ENCODE results near the gene TP53I13. TPM values are rescaled to one million over a fixed set of nuclear protein-coding genes. Genes with fewer than 3 reads are reported as not detected.

TP53I13 gene
- total and polyA plus RNA-seq, 5 donors from 2014 or later, result 22.2 to 87.4 (median 28.6) TPM

DNA sequence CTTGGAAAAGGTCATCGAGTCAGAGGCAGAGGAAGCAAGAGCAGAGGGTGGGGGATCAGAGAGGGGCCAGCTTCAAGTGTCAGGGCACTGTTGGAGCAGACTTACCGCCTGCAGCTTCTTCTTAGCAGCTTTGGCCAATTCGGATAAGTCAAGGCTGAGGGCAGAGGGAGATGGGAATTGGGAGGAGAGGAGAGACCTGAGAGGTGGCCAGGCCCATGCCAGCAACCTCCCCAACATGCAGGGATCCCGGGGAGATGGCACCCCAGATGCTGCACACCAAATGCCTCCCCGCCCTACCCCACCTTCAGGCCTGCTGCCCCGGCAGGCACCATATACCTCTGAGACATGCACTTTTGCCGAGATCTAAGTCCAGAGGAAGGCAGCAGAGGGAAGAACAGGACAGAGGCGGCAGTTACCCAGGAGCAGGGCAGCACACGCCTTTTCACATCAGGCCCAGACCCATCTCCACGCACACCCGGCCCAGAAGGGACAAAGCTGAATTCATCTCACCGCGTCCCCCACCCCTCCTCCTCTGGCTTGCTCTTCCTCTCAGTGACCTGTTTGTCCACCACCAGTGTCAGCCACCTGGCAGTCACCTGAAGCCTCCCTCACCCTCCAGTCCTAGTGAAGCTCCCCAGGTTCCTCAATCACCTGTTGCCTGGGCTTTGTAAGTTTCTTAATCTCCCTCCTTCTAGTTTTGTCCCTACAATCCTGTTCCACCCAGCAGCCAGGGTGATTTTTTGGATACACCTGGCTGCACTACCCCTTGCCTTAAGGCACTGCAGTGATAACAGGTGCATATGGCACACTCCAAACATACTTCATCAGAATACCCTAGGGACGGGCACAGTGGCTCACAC lies 10.4 kb downstream of the TP53I13 start:
- H3K27me3 Mint-ChIP-seq, result no peaks in the 10 kb centered on the region

DNA sequence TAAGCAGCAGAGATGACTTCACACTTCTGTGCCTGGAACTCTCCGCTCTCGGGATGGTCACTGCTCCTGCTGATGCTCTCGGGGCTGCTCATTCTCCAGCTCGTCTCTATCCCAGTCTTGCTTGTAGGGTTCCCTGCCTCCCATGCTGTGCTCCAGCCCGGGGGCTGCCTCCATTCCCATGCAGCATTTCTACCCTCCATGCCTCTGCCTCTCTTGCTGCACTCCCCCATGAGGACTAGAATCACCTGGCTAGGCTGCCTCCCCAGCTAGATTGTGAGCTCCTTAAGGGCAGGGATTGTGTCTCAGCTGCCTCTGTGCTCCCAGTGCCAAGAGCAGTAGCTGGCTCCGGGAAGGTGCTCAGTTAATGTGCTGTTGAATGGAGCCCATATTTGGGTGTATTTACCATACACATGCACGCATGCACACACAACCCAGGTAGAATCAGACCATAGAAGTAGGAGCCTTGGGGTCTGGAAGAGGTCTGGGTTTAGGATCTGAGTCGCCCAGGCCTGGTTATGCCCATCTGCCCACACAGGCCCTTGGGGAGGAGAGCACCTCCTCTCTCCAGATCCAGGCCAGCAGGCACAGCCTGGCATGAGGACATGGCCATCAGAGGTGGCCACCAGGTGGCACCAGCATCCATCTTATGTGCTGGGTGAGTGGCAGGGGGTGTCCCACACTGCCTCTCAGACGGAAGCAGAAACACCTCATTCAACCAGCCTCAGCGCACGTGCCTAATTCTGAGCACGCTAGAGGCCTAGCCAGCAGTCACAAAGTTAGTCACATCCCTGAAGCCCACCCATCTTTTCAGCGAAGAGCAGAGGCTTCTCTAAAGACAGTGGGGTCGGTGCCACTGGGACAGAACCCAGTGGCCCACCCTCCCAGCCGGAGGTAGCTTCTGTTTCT lies 11.6 kb downstream of the TP53I13 start:
- no peaks in the 10 kb centered on the region for H3K27me3 Mint-ChIP-seq
- Histone ChIP-seq H3K27ac (ENCODE audit: insufficient read depth, low read length, poor library complexity, severe bottlenecking) (peak overlapping the region; percentile 56), H3K27me3 (ENCODE audit: control insufficient read depth, insufficient read depth, low read length) (no peaks in the 10 kb centered on the region), H3K4me1 (ENCODE audit: control insufficient read depth, insufficient read depth, low read length, poor library complexity, severe bottlenecking) (peaks cover 16% of the 10 kb centered on the region), H3K36me3 (ENCODE audit: control insufficient read depth, insufficient read depth, low read length) (peaks cover 43% of the 10 kb centered on the region), H3K4me3 (ENCODE audit: low read depth, low read length) (no peak overlapping the region), H3K9me3 (ENCODE audit: control insufficient read depth in 2 of 2, low read length in 2 of 2) (no peaks in the 10 kb centered on the region)
- peak; percentile 95 to 99 for ATAC-seq (ENCODE audit: low read depth in 2 of 2)
- peaks cover 26% of the 10 kb centered on the region for H3K36me3 Mint-ChIP-seq
- peak overlapping the region in 2 of 3 donors; percentile 90 for H3K27ac Mint-ChIP-seq
- H3K4me1 Mint-ChIP-seq, result peaks cover 5 to 31% (median 13%) of the 10 kb centered on the region in 4 donors
- DNase-seq, result peak; percentile 80 to 91 (median 89)
- H3K9me3 Mint-ChIP-seq, result peaks cover 0 to 1% (median 0%) of the 10 kb centered on the region in 7 donors
- H3K4me3 Mint-ChIP-seq, result peak overlapping the region in 2 of 4 donors; percentile 22 to 64

More for the DNA sequence above, 10.4 kb downstream of the TP53I13 start:
- Histone ChIP-seq H3K4me3 (ENCODE audit: low read depth, low read length) (no peak overlapping the region), H3K9me3 (ENCODE audit: control insufficient read depth in 2 of 2, low read length in 2 of 2) (no peaks in the 10 kb centered on the region), H3K27ac (ENCODE audit: insufficient read depth, low read length, poor library complexity, severe bottlenecking) (no peak overlapping the region), H3K4me1 (ENCODE audit: control insufficient read depth, insufficient read depth, low read length, poor library complexity, severe bottlenecking) (peaks cover 4% of the 10 kb centered on the region), H3K36me3 (ENCODE audit: control insufficient read depth, insufficient read depth, low read length) (peaks cover 51% of the 10 kb centered on the region), H3K27me3 (ENCODE audit: control insufficient read depth, insufficient read depth, low read length) (no peaks in the 10 kb centered on the region)
- no peak overlapping the region for H3K4me3 Mint-ChIP-seq
- H3K27ac Mint-ChIP-seq, result no peak overlapping the region
- DNase-seq, result no peak
- H3K9me3 Mint-ChIP-seq, result peaks cover 0 to 1% (median 0%) of the 10 kb centered on the region in 7 donors
- H3K4me1 Mint-ChIP-seq, result peaks cover 5 to 18% (median 7%) of the 10 kb centered on the region in 4 donors
- peaks cover 31% of the 10 kb centered on the region for H3K36me3 Mint-ChIP-seq
- no peak for ATAC-seq (ENCODE audit: low read depth in 2 of 2)

DNA sequence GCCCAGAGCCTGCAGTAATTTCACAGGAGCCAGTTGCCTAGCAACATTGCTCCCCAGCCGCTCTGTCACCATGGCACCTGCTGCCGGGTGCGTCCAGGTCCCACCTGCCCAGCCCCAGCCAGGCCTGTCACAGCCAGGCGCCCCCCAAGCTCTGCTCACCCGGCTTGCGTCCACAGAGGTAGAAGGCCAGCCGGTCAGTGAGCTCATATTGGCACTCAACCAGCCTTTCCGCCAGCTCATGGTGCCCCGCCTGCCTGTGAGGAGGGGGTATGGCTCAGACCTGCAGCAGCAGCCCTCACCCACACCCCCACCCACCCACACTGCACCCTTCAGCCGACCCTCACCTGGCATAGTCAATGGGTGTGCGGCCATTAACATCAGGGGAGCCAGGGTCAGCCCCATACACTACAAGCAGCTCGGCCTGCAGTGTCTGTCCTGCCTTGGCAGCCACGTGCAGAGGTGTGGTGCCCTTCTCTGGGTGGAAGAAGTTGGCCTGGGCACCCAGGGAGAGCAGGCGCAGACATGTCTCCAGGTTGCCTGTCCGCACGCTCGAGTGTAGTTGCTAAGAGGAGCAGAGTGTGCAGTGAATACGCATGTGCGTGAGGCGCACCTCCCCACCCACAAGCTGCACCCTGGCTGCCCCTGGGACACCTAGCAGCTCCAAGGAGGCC lies 13.2 kb downstream of the TP53I13 start:
- no peak overlapping the region for H3K4me3 ChIP-seq (ENCODE audit: low read depth, low read length)
- H3K4me3 Mint-ChIP-seq, result no peak overlapping the region

DNA sequence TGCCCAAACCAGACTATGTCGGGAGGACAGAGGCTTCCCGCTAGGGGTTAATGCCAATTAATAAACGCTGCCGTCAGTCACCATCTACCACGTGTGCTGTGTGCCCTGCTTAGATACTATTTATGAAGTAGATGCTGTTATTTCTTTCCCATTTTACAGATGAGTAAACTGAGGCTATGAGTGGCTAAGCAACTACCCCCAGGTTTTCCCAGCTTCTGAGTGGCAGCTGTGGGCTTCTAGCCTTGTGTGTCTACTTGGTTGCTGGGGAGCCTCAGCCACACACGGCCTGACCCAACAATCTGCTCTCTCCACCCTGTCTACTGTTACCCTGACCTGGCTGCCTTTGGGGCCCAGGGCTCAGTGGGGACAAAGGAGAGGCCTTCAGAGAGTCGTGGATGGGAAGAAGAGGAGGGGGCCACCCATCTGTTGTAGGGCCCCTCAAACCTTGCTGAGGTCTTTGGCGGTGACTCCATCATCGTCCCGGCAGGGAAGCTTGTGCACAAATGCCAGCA lies 13.8 kb downstream of the TP53I13 start:
- peaks cover 26% of the 10 kb centered on the region for H3K36me3 Mint-ChIP-seq
- Histone ChIP-seq H3K27me3 (ENCODE audit: control insufficient read depth, insufficient read depth, low read length) (no peaks in the 10 kb centered on the region), H3K27ac (ENCODE audit: insufficient read depth, low read length, poor library complexity, severe bottlenecking) (no peak overlapping the region), H3K9me3 (ENCODE audit: control insufficient read depth in 2 of 2, low read length in 2 of 2) (no peaks in the 10 kb centered on the region), H3K4me3 (ENCODE audit: low read depth, low read length) (no peak overlapping the region), H3K4me1 (ENCODE audit: control insufficient read depth, insufficient read depth, low read length, poor library complexity, severe bottlenecking) (peaks cover 34% of the 10 kb centered on the region), H3K36me3 (ENCODE audit: control insufficient read depth, insufficient read depth, low read length) (peaks cover 24% of the 10 kb centered on the region)
- no peak overlapping the region for H3K4me3 Mint-ChIP-seq
- DNase-seq (no peak), ATAC-seq (ENCODE audit: low read depth in 2 of 2) (no peak)
- peak overlapping the region in 1 of 3 donors; percentile 20 for H3K27ac Mint-ChIP-seq
- H3K4me1 Mint-ChIP-seq, result peaks cover 11 to 53% (median 26%) of the 10 kb centered on the region in 4 donors
- H3K9me3 Mint-ChIP-seq, result peaks cover 0 to 1% (median 0%) of the 10 kb centered on the region in 7 donors
- no peaks in the 10 kb centered on the region for H3K27me3 Mint-ChIP-seq

More for the DNA sequence above, 13.2 kb downstream of the TP53I13 start:
- H3K36me3 Mint-ChIP-seq, result peaks cover 26% of the 10 kb centered on the region
- peaks cover 0 to 1% (median 0%) of the 10 kb centered on the region in 7 donors for H3K9me3 Mint-ChIP-seq
- H3K27ac Mint-ChIP-seq, result peak overlapping the region in 1 of 3 donors; percentile 20
- no peaks in the 10 kb centered on the region for H3K9me3 ChIP-seq (ENCODE audit: control insufficient read depth in 2 of 2, low read length in 2 of 2)
- H3K27ac ChIP-seq (ENCODE audit: insufficient read depth, low read length, poor library complexity, severe bottlenecking), result no peak overlapping the region
- peaks cover 30% of the 10 kb centered on the region for H3K36me3 ChIP-seq (ENCODE audit: control insufficient read depth, insufficient read depth, low read length)
- no peaks in the 10 kb centered on the region for H3K27me3 Mint-ChIP-seq
- peaks cover 29% of the 10 kb centered on the region for H3K4me1 ChIP-seq (ENCODE audit: control insufficient read depth, insufficient read depth, low read length, poor library complexity, severe bottlenecking)
- no peaks in the 10 kb centered on the region for H3K27me3 ChIP-seq (ENCODE audit: control insufficient read depth, insufficient read depth, low read length)
- DNase-seq (no peak), ATAC-seq (ENCODE audit: low read depth in 2 of 2) (no peak)
- H3K4me1 Mint-ChIP-seq, result peaks cover 11 to 47% (median 23%) of the 10 kb centered on the region in 4 donors

DNA sequence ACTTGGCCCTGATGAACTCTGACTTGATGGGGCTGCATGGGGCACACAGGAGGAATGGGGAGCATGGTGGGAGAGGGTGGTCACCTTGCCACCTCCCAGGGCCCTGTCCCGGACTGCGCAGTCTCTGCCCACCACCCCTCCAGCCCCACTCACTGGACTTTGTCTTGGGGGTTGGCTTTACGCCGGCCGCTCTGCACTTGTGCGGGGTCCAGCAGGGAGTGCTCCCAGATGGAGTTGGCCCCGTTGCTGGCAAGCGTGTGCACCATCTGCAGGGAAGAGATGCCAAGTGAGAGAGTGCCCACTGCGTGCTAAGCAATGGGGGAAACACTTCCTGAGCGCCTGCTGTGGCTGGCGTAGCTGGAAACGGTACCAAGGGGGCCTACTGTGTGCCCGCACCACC lies 14.3 kb downstream of the TP53I13 start:
- H3K36me3 ChIP-seq (ENCODE audit: control insufficient read depth, insufficient read depth, low read length), result peaks cover 22% of the 10 kb centered on the region
- peaks cover 39% of the 10 kb centered on the region for H3K4me1 ChIP-seq (ENCODE audit: control insufficient read depth, insufficient read depth, low read length, poor library complexity, severe bottlenecking)
- no peaks in the 10 kb centered on the region for H3K9me3 ChIP-seq (ENCODE audit: control insufficient read depth in 2 of 2, low read length in 2 of 2)
- no peak overlapping the region for H3K27ac Mint-ChIP-seq
- H3K4me3 ChIP-seq (ENCODE audit: low read depth, low read length), result no peak overlapping the region
- peaks cover 0 to 1% (median 0%) of the 10 kb centered on the region in 7 donors for H3K9me3 Mint-ChIP-seq
- no peaks in the 10 kb centered on the region for H3K27me3 Mint-ChIP-seq
- no peak overlapping the region for H3K4me3 Mint-ChIP-seq
- DNase-seq (no peak), ATAC-seq (ENCODE audit: low read depth in 2 of 2) (no peak)
- peaks cover 24% of the 10 kb centered on the region for H3K36me3 Mint-ChIP-seq
- no peaks in the 10 kb centered on the region for H3K27me3 ChIP-seq (ENCODE audit: control insufficient read depth, insufficient read depth, low read length)
- no peak overlapping the region for H3K27ac ChIP-seq (ENCODE audit: insufficient read depth, low read length, poor library complexity, severe bottlenecking)
- H3K4me1 Mint-ChIP-seq, result peaks cover 11 to 57% (median 29%) of the 10 kb centered on the region in 4 donors

DNA sequence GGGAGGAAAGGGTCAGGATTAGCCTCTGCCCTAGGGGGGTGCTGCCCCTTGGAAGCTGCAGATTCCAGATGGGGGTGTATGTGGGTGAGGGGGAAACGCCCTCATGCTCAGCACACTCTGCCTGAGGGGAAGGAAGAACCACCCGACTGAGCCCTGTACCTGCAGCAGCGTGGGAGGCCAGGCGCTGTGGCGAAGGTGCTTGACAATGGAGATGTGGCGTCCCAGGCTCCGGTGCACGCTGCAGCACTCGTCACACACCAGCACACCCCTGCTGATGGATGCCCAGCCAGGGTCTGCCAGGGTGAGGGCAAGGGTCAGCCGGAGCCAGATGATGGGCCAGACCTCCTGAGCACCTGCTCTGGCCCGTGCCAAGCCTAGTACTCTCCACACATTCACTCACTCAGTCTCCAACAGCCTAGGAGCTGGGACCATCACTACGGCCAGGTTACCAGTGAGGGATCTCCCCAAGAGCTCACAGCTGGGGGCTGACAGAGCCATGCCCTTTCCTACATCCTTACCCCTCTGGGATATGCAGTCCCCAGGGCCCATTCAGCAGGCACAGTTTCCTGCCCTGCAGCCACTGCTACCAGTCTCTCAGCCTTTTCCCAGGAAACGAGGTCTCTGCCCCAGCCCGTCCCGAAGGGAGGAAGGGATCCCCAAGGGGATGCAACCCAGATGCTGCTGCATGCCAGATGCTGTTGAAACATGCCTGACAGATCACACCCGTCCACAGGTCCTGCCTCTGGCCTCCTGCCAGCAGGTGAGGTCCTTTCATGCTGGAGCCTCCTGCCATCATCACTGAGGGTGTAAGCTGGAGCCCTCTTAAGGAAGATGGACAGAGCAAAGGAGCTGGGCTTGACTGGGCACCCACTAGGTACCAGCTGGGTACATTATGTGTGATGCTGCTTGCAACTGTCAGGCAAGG lies 15.1 kb downstream of the TP53I13 start:
- peaks cover 11 to 63% (median 34%) of the 10 kb centered on the region in 4 donors for H3K4me1 Mint-ChIP-seq
- H3K27me3 Mint-ChIP-seq, result no peaks in the 10 kb centered on the region

More for the DNA sequence above, 15.1 kb downstream of the TP53I13 start:
- H3K27ac Mint-ChIP-seq, result peak overlapping the region; percentile 69 to 82 (median 79)
- H3K4me3 ChIP-seq (ENCODE audit: low read depth, low read length), result no peak overlapping the region
- H3K36me3 ChIP-seq (ENCODE audit: control insufficient read depth, insufficient read depth, low read length), result peaks cover 18% of the 10 kb centered on the region
- peaks cover 47% of the 10 kb centered on the region for H3K4me1 ChIP-seq (ENCODE audit: control insufficient read depth, insufficient read depth, low read length, poor library complexity, severe bottlenecking)
- H3K27me3 ChIP-seq (ENCODE audit: control insufficient read depth, insufficient read depth, low read length), result no peaks in the 10 kb centered on the region
- DNase-seq (no peak), ATAC-seq (ENCODE audit: low read depth in 2 of 2) (no peak)
- H3K9me3 Mint-ChIP-seq, result peaks cover 0 to 1% (median 0%) of the 10 kb centered on the region in 7 donors
- H3K36me3 Mint-ChIP-seq, result peaks cover 18% of the 10 kb centered on the region
- no peaks in the 10 kb centered on the region for H3K9me3 ChIP-seq (ENCODE audit: control insufficient read depth in 2 of 2, low read length in 2 of 2)
- H3K4me3 Mint-ChIP-seq, result peak overlapping the region in 2 of 4 donors; percentile 43 to 91
- H3K27ac ChIP-seq (ENCODE audit: insufficient read depth, low read length, poor library complexity, severe bottlenecking), result no peak overlapping the region
